HepG2 (cell line): ENCODE data around the gene TAS1R3. TPM values are rescaled to one million over a fixed set of nuclear protein-coding genes. Genes with fewer than 3 reads are reported as not detected.

Experiments
- CENPT ChIP-seq: sonication (generic); formaldehyde crosslinking; IDR thresholded peaks from 2 replicates; pipeline ENCODE4 v1.8.0; 2022; ENCODE audit warnings: low read depth, mild to moderate bottlenecking, moderate library complexity, missing genetic modification reagents
- CENPX ChIP-seq: sonication (generic); formaldehyde crosslinking; IDR thresholded peaks from 2 replicates; pipeline ENCODE4 v1.9.0; 2021; ENCODE audit warnings: mild to moderate bottlenecking, missing genetic modification reagents, moderate library complexity
- DMTF1 ChIP-seq: sonication (generic); formaldehyde crosslinking; IDR thresholded peaks from 2 replicates; pipeline ENCODE4 v1.4.0; 2020; ENCODE audit warnings: mild to moderate bottlenecking, missing genetic modification reagents
- JDP2 ChIP-seq: sonication (generic); formaldehyde crosslinking; IDR thresholded peaks from 2 replicates; pipeline ENCODE4 v1.8.1; 2022; ENCODE audit warnings: missing genetic modification reagents, borderline replicate concordance
- JUNB ChIP-seq: sonication (generic); formaldehyde crosslinking; IDR thresholded peaks from 2 replicates; pipeline ENCODE4 v1.8.0; 2022; ENCODE audit warnings: missing genetic modification reagents, mild to moderate bottlenecking, borderline replicate concordance
- MAZ ChIP-seq, 2 experiments: sonication (generic) in 1 of 2; formaldehyde crosslinking in 1 of 2; IDR thresholded peaks; 2 replicates each; pipeline versions ENCODE4 v1.5.0 to v1.6.1; 2012 to 2020; ENCODE audit warnings: low read depth in 2 of 2, mild to moderate bottlenecking in 2 of 2, borderline replicate concordance in 1 of 2, improper control_type of control experiment in 1 of 2, low read length in 1 of 2, missing genetic modification reagents in 1 of 2, moderate library complexity in 1 of 2
- RBAK ChIP-seq: sonication (generic); formaldehyde crosslinking; IDR thresholded peaks from 2 replicates; pipeline ENCODE4 v1.5.1; 2020; ENCODE audit warnings: mild to moderate bottlenecking, missing genetic modification reagents
- RORA ChIP-seq: sonication (generic); formaldehyde crosslinking; IDR thresholded peaks from 2 replicates; pipeline ENCODE4 v1.5.0; 2020; ENCODE audit warnings: mild to moderate bottlenecking, missing genetic modification reagents, moderate library complexity
- SKI ChIP-seq: fragments of 450-650 bp; IDR thresholded peaks from one replicate; pipeline ENCODE4 v1.6.1; 2018; ENCODE audit warnings: mild to moderate bottlenecking; ENCODE audit not compliant: partially characterized antibody
- SKIL ChIP-seq: sonication (generic); formaldehyde crosslinking; IDR thresholded peaks from 2 replicates; pipeline ENCODE4 v1.8.0; 2022; ENCODE audit warnings: missing genetic modification reagents, mild to moderate bottlenecking, moderate library complexity, borderline replicate concordance
- SNAI1 ChIP-seq: sonication (generic); formaldehyde crosslinking; IDR thresholded peaks from 2 replicates; pipeline ENCODE4 v1.5.0; 2020; ENCODE audit warnings: mild to moderate bottlenecking, missing genetic modification reagents, borderline replicate concordance
- SRY ChIP-seq: sonication (generic); formaldehyde crosslinking; IDR thresholded peaks from 2 replicates; pipeline ENCODE4 v1.8.0; 2022; ENCODE audit warnings: mild to moderate bottlenecking, missing genetic modification reagents
- ZBTB1 ChIP-seq: sonication (generic); formaldehyde crosslinking; IDR thresholded peaks from 2 replicates; pipeline ENCODE4 v1.4.0; 2020; ENCODE audit warnings: missing genetic modification reagents, borderline replicate concordance
- ZBTB3 ChIP-seq: sonication (generic); formaldehyde crosslinking; IDR thresholded peaks from 2 replicates; pipeline ENCODE4 v1.4.0; 2020; ENCODE audit warnings: low read depth, mild to moderate bottlenecking, moderate library complexity, missing genetic modification reagents, borderline replicate concordance
- ZNF251 ChIP-seq: sonication (generic); formaldehyde crosslinking; IDR thresholded peaks from 2 replicates; pipeline ENCODE4 v1.9.0; 2021; ENCODE audit warnings: mild to moderate bottlenecking, missing genetic modification reagents
- ZNF280B ChIP-seq: sonication (generic); formaldehyde crosslinking; IDR thresholded peaks from 2 replicates; pipeline ENCODE4 v1.5.0; 2020; ENCODE audit warnings: missing genetic modification reagents, mild to moderate bottlenecking, borderline replicate concordance
- ZZZ3 ChIP-seq: sonication (generic); formaldehyde crosslinking; IDR thresholded peaks from 2 replicates; pipeline ENCODE4 v1.4.0; 2020; ENCODE audit warnings: missing genetic modification reagents, mild to moderate bottlenecking, borderline replicate concordance
- polyA plus RNA-seq, 8 experiments: library from polyadenylated mRNA; depleted of rRNA in 3 of 8; stranded (reverse) in 7 of 8; unstranded in 1 of 8; fragments of >200 nt; fragmentation: Illumina TruSeq in 4 of 8; extraction: Trizol in 4 of 8; gene quantifications; 2 replicates each; pipeline versions ENCODE4 v1.2.1 to v1.2.3, GENCODE V29; 2011 to 2016; ENCODE audit warnings: low read depth in 4 of 8, missing spikeins in 1 of 8, mixed read lengths in 1 of 8; ENCODE audit not compliant: insufficient read depth in 1 of 8
- total RNA-seq, 5 experiments: library from RNA; depleted of rRNA; stranded (reverse); fragments of >200 nt; fragmentation: Illumina TruSeq; extraction: Trizol; gene quantifications; 2 replicates each; pipeline ENCODE4 v1.2.3, GENCODE V29; 2016; ENCODE audit warnings: low read depth in 1 of 5

The TAS1R3 gene
- total and polyA plus RNA-seq, 2 of the 13 experiments (the other 11 are each of a cell fraction or from before 2014, with no cell fraction given): 0.13 to 0.15 TPM

GRCh38 chr1:1291548-1292441 lies 39.3 kb upstream of the TAS1R3 start (continued):
- TF ChIP-seq ZNF280B (CRISPR knock-in tag) (0 out of 2 replicates have a peak, but pooled peaks have one; percentile 41), ZNF251 (no peak), CENPT (CRISPR knock-in tag) (peak; percentile 54; the same call in 1 of the 2 replicates), DMTF1 (CRISPR knock-in tag) (no peak), JUNB (CRISPR knock-in tag) (no peak), JDP2 (CRISPR knock-in tag) (no peak), RORA (CRISPR knock-in tag) (no peak), SNAI1 (0 out of 2 replicates have a peak, but pooled peaks have one; percentile 43), ZZZ3 (CRISPR knock-in tag) (no peak), SRY (CRISPR knock-in tag) (no peak), ZBTB1 (CRISPR knock-in tag) (no peak), MAZ (IDR thresholded peaks at IDR 0.05; ENCODE audit: borderline replicate concordance, low read depth, low read length) (no peak), MAZ (CRISPR knock-in tag; IDR thresholded peaks at IDR 0.05; ENCODE audit: low read depth) (no peak), SKIL (CRISPR knock-in tag) (no peak), ZBTB3 (CRISPR knock-in tag) (no peak), CENPX (CRISPR knock-in tag) (no peak), RBAK (CRISPR knock-in tag) (no peak), SKI (no peak)
